Astrocyte of the cerebellum (primary cell): ENCODE results near the gene HEBP2.
A peak's percentile ranks its signal among the peaks of the same experiment; 100 is the strongest.

Source experiments
- DNase-seq: peaks from one replicate; pipeline ENCODE4 v3.0.0-alpha.2; 2011; ENCODE audit warnings: low read depth
- H3K4me3 ChIP-seq: 2 replicates; pipeline ENCODE4 v1.5.1; 2011; ENCODE audit warnings: mild to moderate bottlenecking, low read depth, low read length, moderate library complexity
- CTCF ChIP-seq: IDR thresholded peaks from 2 replicates; pipeline ENCODE4 v1.5.1; 2012; ENCODE audit warnings: low read length, low read depth, moderate library complexity, mild to moderate bottlenecking; ENCODE audit errors: missing control alignments
- in situ Hi-C: cut with HindIII; loops from 2 replicates; pipeline ENCODE4 v1.10.0; 2017; ENCODE audit warnings: low sequenced_read_pairs

The HEBP2 gene

GRCh38 chr6:138456401-138456790 is 52.4 kb downstream of the HEBP2 start:
- DNase-seq = no peak
- in situ Hi-C loops = no loop called here
- no peak overlapping the region for H3K4me3 ChIP-seq
- no peak for TF ChIP-seq CTCF

DNA sequence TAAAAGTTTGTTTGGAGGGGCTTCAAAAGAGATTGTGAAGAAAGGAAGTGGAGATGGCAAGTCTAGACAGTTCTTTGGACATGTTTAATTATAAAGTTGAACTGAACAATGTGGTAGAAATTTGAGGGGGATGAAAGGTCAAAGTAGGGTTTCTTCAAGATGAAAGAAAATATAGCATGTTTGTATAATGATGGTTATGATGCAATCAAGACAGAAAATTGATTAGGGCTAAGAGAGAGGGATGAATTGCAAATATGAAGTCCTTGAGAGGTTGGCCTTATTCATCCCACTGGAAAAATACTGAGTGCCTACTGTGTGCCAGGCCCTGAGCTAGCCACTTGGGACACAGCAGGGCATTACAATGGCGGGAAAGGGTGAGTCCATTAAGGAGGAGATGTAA is 57.6 kb downstream of the HEBP2 start:
- in situ Hi-C loops = no loop called here
- no peak for TF ChIP-seq CTCF
- no peak overlapping the region for H3K4me3 ChIP-seq
- no peak for DNase-seq

GRCh38 chr6:138464085-138464484 is 60.1 kb downstream of the HEBP2 start:
- DNase-seq = no peak
- no peak for TF ChIP-seq CTCF
- no peak overlapping the region for H3K4me3 ChIP-seq
- in situ Hi-C loops = no loop called here

DNA sequence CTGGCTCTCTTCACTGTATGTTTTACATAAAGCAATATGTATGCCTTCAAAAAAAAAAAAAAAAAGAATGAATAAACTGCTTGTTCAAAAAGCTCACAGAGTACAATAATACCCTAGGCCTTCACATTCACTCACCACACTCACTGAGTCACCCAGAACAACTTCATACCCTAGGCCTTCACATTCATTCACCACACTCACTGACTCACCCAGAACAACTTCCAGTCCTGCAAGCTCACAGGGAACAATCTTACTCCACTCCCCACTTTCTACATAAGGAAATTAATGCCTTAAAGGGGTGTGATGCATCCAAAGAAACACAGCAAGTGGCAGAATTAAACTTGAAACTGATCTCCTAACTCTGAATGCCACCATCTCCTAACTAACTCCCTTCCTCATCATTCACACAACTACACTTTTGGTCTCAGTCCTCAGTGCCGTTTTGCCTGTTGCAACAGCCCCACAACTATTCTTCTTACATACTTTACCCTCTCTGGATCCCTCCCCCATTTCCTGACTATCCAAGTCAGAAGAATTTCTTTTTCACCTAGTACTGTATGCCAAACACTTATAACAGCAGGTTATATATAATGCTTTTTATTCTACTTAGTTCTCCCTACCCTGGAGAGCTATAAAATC is 61.1 kb downstream of the HEBP2 start:
- in situ Hi-C loops = no loop called here
- H3K4me3 ChIP-seq = no peak overlapping the region
- no peak for TF ChIP-seq CTCF
- DNase-seq = peak; percentile 91

DNA sequence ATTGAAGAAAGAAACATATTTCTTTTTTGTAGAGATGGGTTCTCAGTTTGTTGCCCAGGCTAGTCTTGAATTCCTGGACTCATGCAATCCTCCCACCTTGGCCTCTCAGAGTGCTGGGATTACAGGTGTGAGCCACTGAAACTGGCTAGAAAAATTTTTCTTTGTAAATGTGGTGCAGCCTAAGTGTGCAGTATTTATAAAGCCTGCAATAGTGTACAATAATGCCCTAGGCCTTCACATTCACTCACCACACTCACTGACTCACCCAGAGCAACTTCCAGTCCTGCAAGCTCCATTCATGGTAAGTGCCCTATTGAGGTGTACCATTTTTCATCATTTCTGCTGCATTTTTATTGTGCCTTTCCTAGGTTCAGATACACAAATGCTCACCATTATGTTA is 63.9 kb downstream of the HEBP2 start:
- H3K4me3 ChIP-seq = no peak overlapping the region
- in situ Hi-C loops = no loop called here
- no peak for DNase-seq
- no peak for TF ChIP-seq CTCF

DNA sequence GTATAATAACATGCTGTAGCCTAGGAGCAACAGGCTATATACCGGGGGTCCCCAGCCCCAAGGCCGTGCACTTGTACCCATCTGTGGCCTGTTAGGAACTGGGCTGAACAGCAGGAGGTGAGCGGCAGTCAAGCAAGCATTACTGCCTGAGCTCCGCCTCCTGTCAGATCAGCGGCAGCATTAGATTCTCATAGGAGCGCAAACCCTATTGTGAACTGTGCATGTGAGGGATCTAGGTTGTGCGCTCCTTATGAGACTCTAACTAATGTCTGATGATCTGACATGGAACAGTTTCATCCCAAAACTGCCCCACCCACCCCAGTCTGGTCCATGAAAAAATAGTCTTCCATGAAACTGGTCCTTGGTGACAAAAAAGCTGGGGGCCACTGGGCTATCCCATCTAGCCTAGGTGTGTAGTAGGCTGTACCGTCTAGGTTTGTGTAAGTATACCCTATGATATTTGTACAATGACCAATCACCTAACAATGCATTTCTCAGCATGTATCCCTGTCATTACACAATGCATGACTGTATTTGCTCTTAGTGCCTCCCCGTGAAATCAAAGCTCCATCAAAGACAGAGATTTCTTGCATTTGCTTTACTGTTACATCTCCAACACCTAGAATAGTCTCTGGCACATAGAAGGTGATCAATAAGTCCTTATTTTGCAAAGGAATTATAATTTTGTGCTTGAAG is 64.4 kb downstream of the HEBP2 start:
- in situ Hi-C loops = no loop called here
- DNase-seq = peak; percentile 16
- no peak for TF ChIP-seq CTCF
- H3K4me3 ChIP-seq = no peak overlapping the region
